Skin epidermis (tissue), 12 donors: ENCODE results near the gene OSBP.
"Not testable (repeated sequence)": the region's sequence is repeated elsewhere in the genome, so short reads cannot be mapped to it uniquely, and the experiment has no call there.

Source experiments
- H3K27ac ChIP-seq, 21 experiments: fragments of 200-600 bp; sonication (generic) in 11 of 21; one replicate each; pipeline ENCODE4 v1.5.0; 2020; ENCODE audit warnings: mild to moderate bottlenecking in 3 of 21, inconsistent platforms in 2 of 21, moderate library complexity in 2 of 21
- H3K4me3 ChIP-seq, 7 experiments: fragments of 200-600 bp; sonication (generic) in 2 of 7; one replicate each; pipeline ENCODE4 v1.5.0; 2020; ENCODE audit warnings: inconsistent platforms in 2 of 7, mild to moderate bottlenecking in 2 of 7, moderate library complexity in 1 of 7

The OSBP gene

GRCh38 chr11:59556917-59557348 is 58.6 kb downstream of the OSBP start:
- Histone ChIP-seq H3K4me3 (peak overlapping the region in 1 of 7 experiments; percentile 24), H3K27ac (peak overlapping the region in 1 of 21 experiments; percentile 13)

DNA sequence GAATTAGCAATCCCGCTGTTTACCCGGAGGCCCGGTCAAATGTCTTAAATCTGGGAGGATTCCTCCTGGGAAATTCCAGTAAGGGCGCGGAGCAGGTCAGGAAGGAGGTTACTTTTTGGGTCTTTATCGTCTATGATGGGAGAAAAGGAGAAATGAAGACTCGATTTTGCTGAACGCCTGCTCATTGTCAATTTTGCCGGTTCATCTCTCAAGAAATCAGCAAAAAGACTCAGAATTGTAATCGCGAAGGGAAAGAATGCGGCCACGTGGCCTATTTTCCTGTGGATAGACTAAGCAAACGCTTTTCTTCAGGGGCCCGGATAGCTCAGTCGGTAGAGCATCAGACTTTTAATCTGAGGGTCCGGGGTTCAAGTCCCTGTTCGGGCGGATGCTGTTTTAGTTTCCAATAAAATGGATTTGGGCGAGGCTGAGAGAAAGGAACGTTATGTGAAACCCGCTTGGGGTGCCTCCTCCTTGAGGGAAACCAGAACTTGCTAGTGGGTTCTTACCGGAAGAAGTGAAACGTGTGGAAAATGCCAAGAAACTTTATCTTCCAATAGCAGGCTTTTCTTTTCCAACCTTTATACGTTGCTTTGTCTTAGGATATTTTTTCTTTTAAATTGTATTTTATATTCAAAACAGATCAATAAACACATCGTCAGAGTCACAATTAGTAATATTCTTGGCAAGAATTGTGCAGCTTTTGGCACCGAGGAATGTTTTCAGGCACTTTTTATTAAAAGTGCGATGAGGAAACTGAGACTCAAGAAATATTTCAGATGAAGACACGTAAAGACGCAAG is 59.3 kb downstream of the OSBP start:
- Histone ChIP-seq H3K27ac (peak overlapping the region in 12 of 21 experiments; percentile 4 to 68 (median 38)), H3K4me3 (peak overlapping the region; percentile 4 to 31 (median 16))

- Histone ChIP-seq H3K4me3 (peak overlapping the region; percentile 4 to 31 (median 16)), H3K27ac (peak overlapping the region in 12 of 21 experiments; percentile 4 to 68 (median 34))
These were observed 59.9 kb downstream of the OSBP start for GRCh38 chr11:59555601-59556114.

GRCh38 chr11:59553323-59553722 is 62.3 kb downstream of the OSBP start:
- no peak overlapping the region for H3K27ac ChIP-seq
- no peak overlapping the region for H3K4me3 ChIP-seq

GRCh38 chr11:59552844-59553243 is 62.7 kb downstream of the OSBP start:
- Histone ChIP-seq H3K4me3 (no peak overlapping the region), H3K27ac (no peak overlapping the region)

DNA sequence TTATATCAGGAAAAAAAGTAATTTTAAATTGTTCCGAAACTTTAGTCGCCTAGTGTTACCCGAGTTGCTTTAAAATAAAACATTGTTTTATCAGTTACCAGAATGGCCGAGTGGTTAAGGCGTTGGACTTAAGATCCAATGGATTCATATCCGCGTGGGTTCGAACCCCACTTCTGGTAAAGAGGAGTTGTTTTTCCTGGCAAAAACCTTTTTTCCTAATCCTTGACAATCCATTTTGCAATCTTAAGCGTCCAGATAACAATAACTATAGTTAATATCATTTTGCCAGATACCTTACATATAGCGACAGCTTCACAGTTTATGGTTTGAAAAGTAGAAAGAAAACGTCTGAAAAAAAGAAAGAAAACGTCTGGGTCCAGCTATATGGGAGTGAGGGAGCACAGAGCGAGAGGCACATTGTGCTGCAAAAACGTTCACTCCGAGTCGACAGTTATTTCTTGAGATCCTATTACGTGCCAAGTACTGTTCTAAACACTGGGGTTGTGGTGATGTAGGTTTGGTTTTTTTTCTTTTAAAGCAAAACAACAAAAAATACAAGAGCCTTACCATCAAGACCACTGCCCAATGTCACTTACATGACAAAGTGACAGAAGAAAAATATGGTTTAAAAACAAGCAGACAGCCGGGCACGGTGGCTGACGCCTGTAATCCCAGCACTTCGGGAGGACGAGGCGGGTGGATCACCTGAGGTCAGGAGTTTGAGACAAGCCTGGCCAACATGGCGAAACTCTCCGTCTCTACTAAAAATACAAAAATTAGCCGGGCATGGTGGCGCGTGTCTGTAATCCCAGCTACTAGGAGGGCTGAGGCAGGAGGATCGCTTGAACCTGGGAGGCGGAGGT is 63.7 kb downstream of the OSBP start:
- peak overlapping the region in 17 of 21 experiments; percentile 7 to 82 (median 74) for H3K27ac ChIP-seq
- peak overlapping the region; percentile 30 to 57 (median 48) for H3K4me3 ChIP-seq

- peak overlapping the region; percentile 30 to 57 (median 48) for H3K4me3 ChIP-seq
These were observed 64.5 kb downstream of the OSBP start for GRCh38 chr11:59550842-59551658.

DNA sequence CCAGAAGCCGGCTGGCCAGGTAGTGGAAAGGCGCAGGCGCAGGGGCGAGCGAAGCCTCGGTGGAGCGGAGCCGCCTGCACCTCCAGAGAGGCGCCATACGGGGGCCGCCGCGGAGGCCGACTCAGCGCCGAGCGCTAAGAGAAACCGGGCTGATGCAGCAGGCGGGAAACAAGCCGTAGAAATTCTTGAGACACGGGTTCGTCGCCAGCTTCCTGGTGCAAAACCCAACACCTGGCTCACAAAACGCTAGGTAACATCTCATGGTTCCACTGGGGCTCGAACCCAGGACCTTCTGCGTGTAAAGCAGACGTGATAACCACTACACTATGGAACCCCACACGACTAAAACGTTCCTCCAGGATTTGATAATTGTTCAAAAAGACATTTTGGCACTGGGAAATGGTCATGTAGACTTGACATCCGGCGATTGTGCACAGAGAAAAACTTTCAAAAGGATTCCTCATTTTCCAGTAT is 65.2 kb downstream of the OSBP start:
- H3K4me3 ChIP-seq = peak overlapping the region; percentile 30 to 57 (median 48)
- peak overlapping the region in 20 of 21 experiments; percentile 7 to 82 (median 73) for H3K27ac ChIP-seq

More at GRCh38 chr11:59550842-59551658, 64.5 kb downstream of the OSBP start:
- H3K27ac ChIP-seq = peak overlapping the region in 20 of 21 experiments; percentile 7 to 82 (median 73)

- no peak overlapping the region for H3K27ac ChIP-seq
These were observed 67.3 kb downstream of the OSBP start for GRCh38 chr11:59548309-59548656.

GRCh38 chr11:59547605-59548308 is 67.8 kb downstream of the OSBP start:
- H3K4me3 ChIP-seq, H3K27ac ChIP-seq: not testable (repeated sequence)

More at GRCh38 chr11:59548309-59548656, 67.3 kb downstream of the OSBP start:
- no peak overlapping the region for H3K4me3 ChIP-seq

- Histone ChIP-seq H3K4me3 (peak overlapping the region in 1 of 7 experiments; percentile 13), H3K27ac (peak overlapping the region in 4 of 21 experiments; percentile 5 to 70 (median 41))
These were observed 70.2 kb downstream of the OSBP start for GRCh38 chr11:59545179-59546020.

DNA sequence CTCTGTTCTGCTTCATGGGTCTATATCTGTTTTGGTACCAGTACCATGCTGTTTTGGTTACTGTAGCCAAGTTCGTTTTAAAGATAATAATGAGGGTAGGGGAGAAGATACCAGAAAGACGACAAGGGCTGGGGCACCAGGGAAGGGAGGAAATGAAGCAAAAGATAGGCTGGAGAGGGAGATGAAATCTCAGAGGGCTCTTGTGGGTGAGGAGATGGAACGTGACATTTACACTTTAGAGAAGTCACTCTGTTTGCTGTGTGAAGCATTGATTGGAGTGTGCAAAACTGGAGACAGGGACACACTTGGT is 70.8 kb downstream of the OSBP start:
- Histone ChIP-seq H3K4me3 (peak overlapping the region in 1 of 7 experiments; percentile 13), H3K27ac (peak overlapping the region in 4 of 21 experiments; percentile 5 to 70 (median 41))

DNA sequence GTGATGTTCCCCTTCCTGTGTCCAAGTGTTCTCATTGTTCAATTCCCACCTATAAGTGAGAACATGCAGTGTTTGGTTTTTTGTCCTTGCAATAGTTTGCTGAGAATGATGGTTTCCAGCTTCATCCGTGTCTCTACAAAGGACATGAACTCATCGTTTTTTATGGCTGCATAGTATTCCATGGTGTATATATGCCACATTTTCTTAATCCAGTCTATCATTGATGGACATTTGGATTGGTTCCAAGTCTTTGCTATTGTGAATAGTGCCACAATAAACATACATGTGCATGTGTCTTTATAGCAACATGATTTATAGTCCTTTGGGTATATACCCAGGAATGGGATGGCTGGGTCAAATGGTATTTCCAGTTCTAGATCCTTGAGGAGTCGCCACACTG is 71.9 kb downstream of the OSBP start:
- H3K4me3 ChIP-seq, H3K27ac ChIP-seq: not testable (repeated sequence)

DNA sequence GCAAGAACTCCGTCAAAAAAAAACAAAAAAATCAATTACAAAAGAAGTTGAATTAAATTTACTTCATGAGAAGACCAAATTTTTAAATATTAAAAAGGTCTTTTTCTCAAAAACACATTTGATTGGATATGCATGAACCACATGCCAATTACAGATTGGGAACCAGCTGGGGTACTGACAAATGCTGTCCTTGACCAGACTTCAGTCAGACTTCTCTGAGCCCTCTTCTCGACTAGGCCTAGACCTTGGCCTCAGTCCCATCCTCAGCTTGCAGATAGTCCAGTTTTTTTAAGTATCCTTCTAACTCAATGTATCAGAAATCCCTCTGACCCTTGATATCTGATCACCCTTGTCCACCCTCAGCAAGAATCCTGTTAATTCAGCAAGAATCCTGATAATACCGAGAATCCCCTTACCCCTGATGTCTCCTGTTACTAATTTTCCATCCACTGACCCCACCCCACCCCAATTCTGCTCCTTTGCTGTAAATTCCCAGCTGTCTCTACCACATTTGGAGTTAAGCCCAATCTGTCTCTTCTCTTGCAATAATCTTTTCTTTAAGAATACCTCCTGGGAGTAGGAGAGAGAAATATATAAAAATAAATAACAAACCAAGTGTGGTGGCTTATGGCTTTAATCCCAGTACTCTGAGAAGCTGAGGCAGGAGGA is 73.3 kb downstream of the OSBP start:
- Histone ChIP-seq H3K4me3 (no peak overlapping the region), H3K27ac (no peak overlapping the region)

GRCh38 chr11:59534676-59535075 is 80.9 kb downstream of the OSBP start:
- H3K27ac ChIP-seq = no peak overlapping the region
- H3K4me3 ChIP-seq = no peak overlapping the region

DNA sequence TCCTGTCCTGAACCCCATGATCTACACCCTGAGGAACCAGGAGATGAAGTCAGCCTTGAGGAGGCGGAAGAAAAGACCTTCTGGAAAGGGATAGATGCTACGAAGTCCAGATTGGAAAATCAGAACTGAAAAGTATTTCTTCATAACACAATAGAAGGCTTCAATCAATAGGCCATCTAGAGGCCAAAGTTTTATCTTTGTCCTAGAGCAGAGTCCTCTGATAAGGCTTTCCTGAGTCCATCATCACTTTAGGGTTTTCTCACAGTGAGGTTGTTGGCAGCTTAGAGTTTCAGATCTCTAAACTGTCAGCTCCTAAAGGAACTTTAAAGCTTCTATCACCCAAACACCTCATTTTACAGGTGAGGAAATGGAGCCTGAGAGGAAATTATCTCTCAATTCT is 83.0 kb downstream of the OSBP start:
- H3K4me3 ChIP-seq = no peak overlapping the region
- H3K27ac ChIP-seq = no peak overlapping the region

GRCh38 chr11:59528711-59529110 is 86.9 kb downstream of the OSBP start:
- H3K27ac ChIP-seq = no peak overlapping the region
- no peak overlapping the region for H3K4me3 ChIP-seq
